Frontal cortex (tissue), 4 donors: ENCODE data around the gene C2CD3. TPM values are rescaled to one million over a fixed set of nuclear protein-coding genes. Genes with fewer than 3 reads are reported as not detected.
"Not testable (repeated sequence)": the region's sequence is repeated elsewhere in the genome, so short reads cannot be mapped to it uniquely, and the experiment has no call there.

Experiments
- DNase-seq, 2 donors: peaks; one replicate each; pipeline ENCODE4 v3.0.0; 2012; ENCODE audit warnings: low spot score in 2 of 2
- FAIRE-seq: peaks from 2 replicates; lab custom pipeline; 2012; peaks lifted over from hg19 to GRCh38; lab: Jason Lieb, UNC
- total RNA-seq: library from RNA; depleted of rRNA; stranded (reverse); fragments of >200 nt; gene quantifications from one replicate; pipeline ENCODE4 v1.2.3, GENCODE V29; 2014
- donor health status: control.
- donor health status: control.
- donor health status: control.

Gene C2CD3
- total RNA-seq, 1 donor from 2014 or later = 11.8 TPM

DNA sequence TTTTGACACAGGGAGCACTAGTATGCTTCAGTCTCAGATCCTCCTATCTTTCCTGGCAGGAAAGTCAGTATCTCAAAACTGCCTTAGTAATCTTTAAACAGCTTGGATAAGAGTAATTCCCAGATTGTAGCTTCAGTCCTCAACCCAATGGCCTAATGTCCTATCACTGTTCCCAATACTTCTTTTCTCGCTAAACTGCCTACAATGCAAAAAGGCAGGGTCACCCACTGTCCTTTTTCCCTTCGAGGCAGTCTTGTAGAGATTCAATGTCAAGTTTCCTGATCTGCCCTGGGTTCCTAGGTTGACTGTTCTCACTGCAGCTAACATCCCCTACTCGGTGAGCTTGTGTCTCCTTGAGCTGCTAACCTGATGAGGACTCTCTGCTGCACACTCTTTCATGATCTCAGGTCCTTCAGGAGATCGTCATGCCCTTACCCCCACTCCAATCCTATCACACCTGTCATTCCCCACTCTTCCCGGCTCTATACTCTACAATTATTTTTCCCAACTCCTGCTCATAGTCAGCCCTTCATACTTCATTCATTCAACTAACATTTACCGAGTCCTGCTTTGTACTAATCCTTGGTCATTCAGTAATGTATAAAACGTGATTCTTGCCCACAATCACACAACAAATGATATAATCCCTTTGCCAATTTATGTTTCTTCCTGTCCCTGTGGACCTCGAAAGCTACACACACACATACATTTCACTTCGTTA is 904 bp downstream of the C2CD3 start:
- FAIRE-seq (no peak), DNase-seq (no peak)

- FAIRE-seq (no peak), DNase-seq (no peak)
Measured at GRCh38 chr11:74168838-74169237, 2.0 kb downstream of the C2CD3 start.

- DNase-seq (no peak), FAIRE-seq (no peak)
Measured at GRCh38 chr11:74162681-74163467, 7.9 kb downstream of the C2CD3 start.

- no peak for FAIRE-seq
- no peak for DNase-seq
Measured at GRCh38 chr11:74159642-74160041, 11.2 kb downstream of the C2CD3 start.

DNA sequence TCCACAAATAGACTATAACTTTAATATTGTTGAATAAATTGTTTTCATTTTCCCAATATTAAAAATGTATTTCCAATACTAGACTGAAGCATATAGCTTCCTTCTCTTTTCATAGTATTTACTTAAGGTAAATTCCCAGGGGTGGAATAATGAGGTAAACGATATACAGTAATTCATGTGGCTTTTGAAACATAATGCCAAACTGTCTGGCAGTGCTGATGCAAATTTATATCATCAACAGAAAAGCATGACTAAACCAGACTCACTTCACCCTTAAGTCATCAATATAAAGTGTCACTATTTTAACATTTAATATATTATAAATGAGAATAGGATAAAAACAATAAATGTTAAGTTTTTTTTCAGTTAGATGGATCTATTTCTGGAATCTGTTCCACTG is 13.6 kb downstream of the C2CD3 start:
- DNase-seq (no peak), FAIRE-seq (no peak)

DNA sequence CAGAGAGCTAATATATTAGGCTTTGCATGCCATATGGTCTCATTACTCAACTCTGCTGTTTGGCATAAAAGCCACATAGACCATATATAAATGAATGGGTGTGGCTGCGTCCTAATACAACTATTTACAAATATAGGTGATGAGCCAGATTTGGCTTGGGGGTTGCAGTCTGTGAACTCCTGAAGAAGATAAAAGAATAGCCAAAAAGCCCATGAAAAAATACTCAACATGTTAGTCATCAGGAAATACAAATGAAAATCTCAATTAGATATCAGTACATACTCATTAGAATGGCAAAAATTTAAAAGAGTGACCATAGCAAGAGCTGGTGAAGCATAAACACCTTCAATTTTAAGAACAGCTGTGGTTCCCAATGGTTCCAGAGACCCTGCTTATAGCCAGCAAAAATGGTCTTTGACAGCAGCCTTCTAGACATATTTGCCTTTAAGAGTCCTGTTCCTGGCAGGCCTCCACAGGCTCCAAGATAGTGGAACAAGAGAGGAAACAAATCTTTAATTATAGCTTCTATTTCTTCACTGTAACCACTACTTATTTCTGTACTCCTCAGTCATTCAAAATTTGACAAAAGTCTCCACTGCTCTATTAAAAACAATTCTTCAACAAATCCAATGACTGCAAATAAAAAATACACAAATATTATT is 16.1 kb downstream of the C2CD3 start:
- DNase-seq (no peak), FAIRE-seq (no peak)

DNA sequence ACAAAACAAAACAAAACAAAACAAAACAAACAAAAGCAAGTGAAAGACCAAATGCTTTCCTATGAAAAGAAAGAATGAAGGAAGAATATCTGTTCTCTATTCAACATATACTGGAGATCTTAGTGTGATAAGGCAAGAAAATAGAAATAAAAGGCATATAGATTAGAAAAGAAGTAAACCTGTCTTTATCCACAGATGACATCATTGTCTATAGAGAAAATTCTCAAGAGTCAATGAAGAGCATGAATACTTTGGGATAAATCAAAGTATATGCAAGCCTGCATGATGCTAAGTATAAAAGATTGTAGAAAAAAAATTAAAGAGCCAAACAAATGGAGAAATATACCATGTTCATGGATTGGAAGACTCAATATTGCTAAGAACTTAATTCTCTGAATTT is 17.6 kb downstream of the C2CD3 start:
- DNase-seq = no peak
- FAIRE-seq = no peak

- no peak for DNase-seq
- FAIRE-seq = no peak
Measured at GRCh38 chr11:74147199-74147929, 23.4 kb downstream of the C2CD3 start.

DNA sequence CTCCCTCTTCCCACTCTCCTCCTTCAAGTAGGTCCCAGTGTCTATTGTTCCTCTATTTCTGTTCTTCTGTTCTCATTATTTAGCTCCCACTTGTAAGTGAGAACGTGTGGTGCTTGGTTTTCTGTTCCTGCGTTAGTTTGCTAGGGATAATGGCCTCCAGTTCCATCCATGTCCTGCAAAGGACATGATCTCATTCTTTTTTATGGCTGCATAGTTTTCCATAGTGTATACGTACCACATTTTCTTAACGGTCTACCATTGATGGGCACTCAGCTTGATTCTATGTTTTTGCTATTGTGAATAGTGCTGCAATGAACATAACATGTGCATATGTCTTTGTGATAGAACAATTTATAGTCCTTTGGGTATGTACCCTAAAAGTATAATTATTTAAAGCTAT is 26.2 kb downstream of the C2CD3 start:
- no peak for FAIRE-seq
- DNase-seq = no peak

- DNase-seq (no peak), FAIRE-seq (no peak)
Measured at GRCh38 chr11:74142624-74143023, 28.2 kb downstream of the C2CD3 start.

DNA sequence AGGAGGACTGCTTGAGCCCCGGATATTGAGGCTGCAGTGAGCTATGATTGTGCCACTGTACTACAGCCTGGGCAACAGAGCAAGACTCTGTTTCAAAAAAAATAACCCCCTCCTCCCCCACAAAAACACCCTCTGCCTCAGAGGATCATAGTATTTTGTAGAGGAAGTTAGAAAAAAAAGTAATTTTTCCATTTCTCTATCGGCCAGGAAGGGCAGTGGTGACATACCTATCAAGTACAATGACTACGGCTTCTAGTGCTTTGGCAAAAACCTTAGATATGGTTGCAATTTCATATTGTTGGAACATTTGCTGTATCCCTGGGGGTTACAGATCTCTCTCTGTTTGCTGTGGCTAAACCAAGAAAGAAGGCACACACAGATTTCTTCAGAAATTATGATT is 28.9 kb downstream of the C2CD3 start:
- FAIRE-seq = no peak
- DNase-seq = no peak

DNA sequence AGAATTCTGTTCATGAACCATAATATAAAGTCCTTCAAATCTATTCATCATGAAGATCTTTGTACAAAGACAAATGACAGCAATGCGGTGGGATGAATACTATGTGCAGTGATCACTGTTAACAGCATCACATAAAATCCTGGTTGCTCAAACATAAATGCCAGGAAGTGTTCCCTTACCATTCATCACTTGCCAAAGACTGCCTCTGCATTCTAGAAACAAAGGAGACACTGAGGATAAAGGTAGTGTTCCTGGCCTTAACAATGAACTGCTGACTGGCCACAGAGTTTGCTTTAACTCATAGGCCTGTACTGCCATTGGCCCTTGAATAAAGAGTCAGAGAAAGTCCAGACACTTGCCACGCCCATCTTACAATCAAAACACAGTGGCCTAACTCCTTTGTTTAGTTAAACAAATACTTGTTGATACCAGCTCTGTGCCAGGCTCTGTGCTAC is 29.5 kb downstream of the C2CD3 start:
- DNase-seq (no peak), FAIRE-seq (no peak)

GRCh38 chr11:74139919-74140431 is 30.8 kb downstream of the C2CD3 start:
- DNase-seq, FAIRE-seq: not testable (repeated sequence)

DNA sequence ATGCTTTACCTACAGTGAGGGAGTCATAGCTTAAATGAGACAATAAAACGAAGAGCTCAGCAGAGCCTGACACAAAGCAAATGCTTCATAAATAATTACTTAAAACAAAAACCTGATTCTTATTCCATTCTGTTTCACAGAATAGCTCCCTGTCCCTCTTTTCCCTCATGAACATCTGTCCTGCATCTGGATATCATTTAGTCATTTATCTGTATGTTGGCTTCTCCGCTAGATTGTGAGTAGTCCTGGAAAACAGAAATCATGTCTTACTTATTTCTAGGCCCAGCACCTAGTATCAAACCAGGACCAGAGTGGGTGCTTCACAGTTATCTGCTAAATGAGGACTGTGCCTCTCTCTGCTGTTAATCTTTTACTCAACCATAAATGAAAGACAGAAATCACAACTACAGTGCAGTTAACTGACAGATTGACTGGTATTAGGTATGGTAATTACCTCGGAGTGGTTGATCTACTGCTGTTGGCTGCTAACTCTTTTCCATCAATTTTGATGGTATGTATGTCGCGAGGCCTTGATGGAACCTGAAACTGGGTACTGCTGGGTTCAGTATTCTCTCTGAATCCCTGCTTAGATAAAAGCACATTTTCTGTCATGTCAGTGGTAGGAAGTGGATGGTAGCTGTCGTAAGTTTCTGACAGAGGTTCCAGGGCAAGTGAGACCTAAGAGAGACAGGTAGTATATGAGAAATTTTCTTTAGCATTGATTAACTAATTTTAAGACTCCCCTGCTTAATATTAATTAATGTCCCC is 31.5 kb downstream of the C2CD3 start:
- DNase-seq = no peak
- FAIRE-seq = no peak

GRCh38 chr11:74138572-74138971 is 32.2 kb downstream of the C2CD3 start:
- DNase-seq (no peak), FAIRE-seq (no peak)

- FAIRE-seq (no peak), DNase-seq (no peak)
Measured at GRCh38 chr11:74138021-74138420, 32.8 kb downstream of the C2CD3 start.

- FAIRE-seq = no peak
- DNase-seq = no peak
Measured at GRCh38 chr11:74135127-74135840, 35.5 kb downstream of the C2CD3 start.

DNA sequence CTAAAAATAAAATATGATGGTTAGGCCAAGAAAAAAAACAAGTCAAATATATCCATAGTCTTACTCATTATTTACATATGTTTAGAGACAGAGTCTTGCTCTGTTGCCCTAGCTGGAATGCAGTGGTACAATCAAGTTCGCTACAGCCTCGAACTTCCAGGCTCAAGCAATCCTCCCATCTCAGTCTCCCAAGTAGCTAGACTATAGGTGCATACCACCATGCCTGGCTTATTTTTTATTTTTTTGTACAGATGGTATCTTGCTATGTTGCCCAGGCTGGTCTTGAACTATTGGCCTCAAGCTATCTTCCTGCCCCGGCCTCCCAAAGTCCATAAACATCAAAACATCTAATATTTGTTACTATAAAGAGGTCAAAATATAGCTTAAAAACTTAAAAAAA is 36.1 kb downstream of the C2CD3 start:
- DNase-seq (no peak), FAIRE-seq (no peak)

GRCh38 chr11:74133436-74133835 is 37.4 kb downstream of the C2CD3 start:
- FAIRE-seq (no peak), DNase-seq (no peak)
